ENCODE results near the gene PDIA6.

The PDIA6 gene, protein sequence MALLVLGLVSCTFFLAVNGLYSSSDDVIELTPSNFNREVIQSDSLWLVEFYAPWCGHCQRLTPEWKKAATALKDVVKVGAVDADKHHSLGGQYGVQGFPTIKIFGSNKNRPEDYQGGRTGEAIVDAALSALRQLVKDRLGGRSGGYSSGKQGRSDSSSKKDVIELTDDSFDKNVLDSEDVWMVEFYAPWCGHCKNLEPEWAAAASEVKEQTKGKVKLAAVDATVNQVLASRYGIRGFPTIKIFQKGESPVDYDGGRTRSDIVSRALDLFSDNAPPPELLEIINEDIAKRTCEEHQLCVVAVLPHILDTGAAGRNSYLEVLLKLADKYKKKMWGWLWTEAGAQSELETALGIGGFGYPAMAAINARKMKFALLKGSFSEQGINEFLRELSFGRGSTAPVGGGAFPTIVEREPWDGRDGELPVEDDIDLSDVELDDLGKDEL

DNA sequence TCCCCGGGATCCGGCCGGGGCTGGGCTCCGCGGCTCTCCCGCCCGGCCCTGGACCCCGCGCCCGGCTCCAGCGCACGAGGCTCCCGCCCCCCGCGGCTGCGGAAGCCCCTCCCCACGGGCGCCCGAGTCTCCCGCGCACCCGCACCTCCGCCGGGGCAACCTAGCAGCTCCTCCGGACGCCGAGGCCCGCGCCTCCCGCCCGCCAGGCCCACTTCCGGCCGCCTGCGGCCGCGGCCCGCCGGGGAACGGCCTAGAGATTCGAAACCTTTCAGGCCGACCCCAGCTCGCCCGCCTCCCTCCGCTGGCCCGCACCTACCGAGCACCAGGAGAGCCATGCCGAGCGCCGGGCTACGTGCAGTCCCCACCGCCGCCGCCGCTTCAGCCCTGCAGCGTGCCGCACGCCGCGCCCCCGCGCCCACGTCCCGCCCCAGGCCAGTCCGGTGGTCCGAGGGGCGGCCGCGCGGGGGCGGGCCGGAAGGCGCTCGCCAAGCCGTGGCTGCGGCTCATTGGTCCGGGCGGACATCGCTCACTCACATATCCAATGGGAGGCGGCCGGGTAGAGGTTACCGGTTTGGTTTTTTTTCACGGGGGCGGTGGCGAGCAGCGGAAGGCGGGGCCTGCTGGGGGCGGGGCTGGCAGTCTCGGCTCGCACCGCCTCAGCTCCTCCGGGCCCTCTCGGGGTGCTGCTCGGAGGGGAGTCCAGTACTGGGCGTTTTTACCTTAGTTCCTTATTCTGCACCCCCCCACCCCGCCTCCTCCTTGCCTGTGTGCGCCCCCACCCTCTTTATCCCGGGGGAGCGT, at the start of gene PDIA6:
Gene PDIA6 (minus strand): TSS at position 424 of the 801 bp plus-strand sequence. CDS start 89 bp downstream, at position 335.
- DNase-seq, result peak; percentile 90 to 91

DNA sequence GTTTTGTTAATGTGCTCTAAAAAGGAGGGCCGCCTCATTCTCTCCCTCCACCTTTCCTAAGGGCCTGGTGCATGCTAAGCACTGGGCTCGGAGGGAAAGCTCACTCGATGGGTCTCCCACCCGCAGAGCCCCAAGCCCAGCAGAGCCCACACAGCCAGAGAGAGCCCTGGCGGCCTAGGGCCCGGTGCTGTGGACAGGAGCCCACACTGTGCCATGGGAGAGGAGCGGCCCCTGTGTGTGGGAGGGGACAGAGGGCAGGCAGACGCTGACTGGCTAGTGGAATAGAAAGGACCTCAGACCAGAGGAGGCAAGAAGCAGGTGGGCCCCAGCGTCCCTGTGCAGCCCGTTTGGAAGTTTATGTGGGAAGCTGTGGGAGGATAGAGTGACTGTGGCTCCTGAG, 49.7 kb upstream of the PDIA6 start:
- DNase-seq, result no peak

DNA sequence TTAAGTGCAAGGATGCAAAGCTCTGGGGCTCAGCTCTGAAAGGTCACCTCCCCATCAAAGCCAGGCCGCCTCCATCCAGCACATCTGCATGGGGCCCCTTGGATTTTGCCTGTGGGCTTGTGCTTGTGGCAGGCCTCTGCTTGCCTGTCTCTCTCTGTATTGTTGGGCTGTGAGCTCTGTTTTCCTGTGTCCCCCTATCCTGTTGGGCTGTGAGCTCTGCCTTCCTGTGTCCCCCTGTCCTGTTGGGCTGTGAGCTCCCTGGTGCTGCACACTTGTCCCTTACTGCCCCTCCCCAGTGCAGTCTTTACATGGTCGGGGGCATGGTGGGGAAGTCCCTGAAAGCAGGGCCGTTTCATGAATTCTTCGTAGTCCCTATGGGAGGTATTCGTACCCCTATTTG, 49.2 kb upstream of the PDIA6 start:
- no peak for DNase-seq

DNA sequence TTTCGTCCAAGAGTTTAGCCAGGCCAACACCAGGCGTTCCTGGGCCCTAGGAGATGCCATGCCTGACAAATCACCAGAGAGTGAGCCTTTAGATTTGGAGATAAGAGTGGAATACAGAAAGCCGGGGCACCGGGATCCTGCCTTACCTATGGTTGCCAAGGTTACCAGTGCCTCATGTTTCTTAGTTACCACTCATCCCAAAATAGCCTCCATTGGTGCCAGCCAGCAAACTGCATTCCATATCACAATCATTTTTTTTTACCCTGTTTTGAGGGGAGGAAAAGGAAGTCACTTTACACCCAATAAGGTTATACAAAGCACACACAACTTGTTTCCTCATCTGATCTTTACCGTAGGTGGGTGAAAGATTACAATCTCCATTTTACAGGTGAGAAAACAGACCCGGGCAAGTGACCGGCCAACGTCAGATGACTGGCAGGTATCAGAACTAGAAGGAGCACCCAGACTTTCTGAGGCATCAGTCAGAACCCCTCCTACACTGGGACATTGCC, 48.3 kb upstream of the PDIA6 start:
- DNase-seq, result no peak

DNA sequence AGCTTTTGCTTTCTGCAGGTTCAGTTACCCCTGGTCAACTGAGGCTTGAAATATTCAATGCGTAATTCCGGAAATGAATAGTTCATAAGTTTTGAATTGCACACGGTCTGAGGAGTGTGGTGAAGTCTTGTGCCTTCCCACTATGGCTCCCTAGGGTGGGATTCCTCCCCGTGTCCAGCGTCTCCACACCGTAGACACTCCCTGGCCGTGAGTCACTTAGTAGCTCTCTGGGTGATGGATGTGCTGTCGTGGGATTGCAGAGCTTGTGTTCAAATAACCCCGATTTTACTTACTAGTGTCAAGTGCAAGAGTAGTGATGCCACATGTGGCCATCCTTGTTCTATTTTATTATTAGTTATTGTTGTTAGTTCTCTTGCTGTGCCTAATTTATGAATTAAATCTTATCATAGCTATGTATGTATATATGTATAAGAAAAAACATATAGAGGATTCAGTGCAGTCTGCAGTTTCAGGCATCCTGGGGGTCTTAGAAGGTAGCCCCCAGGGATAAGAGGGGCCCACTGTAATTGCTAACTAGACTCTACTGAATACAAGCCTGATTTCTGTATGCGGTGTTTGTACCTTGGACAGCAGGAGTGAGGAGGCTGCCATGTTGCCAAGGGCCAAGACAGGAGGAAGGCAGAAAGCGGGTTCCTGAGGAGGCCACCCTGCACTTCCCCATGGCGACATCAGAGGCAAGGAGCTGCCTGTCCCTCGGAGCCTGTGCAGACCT, 47.7 kb upstream of the PDIA6 start:
- no peak for DNase-seq

DNA sequence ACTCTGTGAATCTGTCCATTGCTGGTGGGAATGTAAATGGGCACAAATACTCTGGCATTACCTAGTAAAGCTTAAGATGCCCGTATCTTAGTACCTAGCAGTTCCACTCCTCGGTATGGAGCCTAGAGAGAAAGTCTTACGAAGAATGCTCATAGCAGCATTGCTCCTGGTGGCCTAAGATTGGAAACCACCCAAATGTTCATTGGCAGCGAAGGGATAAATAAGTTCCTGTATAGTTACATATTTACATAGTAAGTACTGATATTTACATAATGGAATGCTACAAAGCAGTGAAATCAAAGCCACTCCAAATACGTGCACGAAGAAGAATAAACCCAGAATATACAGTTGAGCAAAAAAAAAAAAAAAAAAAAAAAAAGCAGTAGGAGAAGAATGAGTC, 46.7 kb upstream of the PDIA6 start:
- DNase-seq, result no peak

DNA sequence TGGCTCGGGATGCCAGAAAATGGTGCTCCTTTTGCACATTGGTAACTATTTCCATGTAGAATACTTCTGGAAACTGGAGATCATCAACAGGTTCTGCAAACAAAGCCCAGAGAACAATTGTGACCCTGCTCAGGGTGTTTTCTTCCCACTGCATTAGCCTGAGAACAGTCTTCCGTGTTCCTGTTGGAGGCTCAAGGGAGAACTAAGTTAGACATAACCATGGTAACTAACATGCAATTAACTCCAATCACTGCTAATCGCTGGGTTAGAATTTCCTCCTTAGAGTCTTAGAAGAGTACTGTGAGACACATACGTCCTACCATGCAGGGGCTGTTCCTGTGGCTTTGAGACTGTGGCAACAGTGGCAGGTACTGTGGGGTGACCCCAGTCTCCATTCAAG, 36.0 kb upstream of the PDIA6 start:
- DNase-seq, result no peak

DNA sequence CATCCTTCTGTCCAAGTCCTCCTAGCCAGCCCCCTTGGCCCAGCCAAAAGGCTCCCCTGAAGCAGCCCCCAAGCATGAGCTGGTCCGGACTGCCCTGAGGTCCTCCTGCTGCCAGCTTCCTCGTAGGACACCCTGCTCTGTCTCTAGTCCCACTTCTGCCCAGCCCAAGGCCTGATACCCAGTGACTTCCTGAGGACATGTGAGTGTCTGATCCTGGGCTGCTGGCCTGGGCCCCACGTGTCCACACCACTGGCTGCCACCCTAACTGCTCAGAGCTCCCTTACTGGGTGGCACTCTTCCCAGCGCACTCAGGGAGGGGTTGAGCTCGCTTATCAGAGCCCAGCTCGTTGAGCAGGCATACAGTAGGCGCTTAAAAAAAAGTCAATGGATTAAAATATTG, 34.4 kb upstream of the PDIA6 start:
- DNase-seq, result no peak

DNA sequence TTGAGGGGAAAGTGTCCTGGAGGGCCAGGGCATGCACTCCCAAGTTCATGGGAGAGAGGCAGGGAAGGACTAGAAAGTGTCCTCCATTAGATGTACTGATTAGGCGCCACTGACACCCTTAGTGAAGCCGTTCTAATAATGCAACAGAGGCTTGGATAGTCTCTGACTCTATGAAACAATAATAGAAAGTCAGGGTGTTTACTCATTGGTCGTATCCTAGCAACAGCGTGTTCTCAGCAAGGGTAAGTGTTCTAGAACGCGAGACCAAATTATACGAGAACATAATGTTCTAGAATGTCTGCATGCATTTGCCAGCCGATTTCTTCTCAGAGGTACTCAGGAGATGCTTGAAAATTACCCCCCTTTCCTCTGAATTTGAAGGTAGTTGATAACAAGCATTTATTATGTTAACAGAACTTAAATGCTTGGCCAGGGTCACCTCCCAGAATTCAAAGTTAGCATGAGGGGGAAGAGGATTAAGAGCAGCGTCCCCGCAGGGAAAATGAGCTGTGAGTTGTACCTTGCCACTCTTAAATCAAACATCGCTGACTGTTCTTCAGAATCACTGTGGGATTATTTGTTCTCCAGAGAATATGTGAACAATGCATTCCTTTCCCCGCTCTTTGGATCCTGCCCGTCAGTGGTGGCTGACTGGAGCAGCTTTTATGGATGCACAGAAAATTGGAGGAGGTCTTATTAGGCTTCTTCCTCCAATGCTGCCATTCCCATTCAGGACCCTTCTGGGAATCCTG, 33.7 kb upstream of the PDIA6 start:
- no peak for DNase-seq

DNA sequence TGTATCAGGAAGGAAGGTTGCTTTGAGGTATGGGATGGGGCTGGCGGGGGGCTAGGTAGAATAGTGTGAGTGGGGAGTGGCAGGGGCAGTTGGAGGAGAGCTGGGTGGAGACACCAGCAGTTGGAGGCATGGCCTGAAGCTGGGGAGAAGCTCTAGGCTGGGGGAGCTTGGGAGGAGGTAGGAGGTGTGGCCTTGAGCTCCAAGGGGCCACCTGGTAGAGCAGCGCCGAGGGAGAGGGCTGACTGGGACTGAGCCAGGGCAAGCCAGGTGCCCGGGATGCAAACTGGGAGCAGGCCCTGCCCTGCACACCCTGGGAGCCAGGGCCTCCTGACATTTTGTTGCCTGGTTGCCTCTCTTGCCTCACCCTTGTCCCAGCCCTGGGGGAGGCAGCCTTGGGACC, 33.1 kb upstream of the PDIA6 start:
- DNase-seq, result no peak

DNA sequence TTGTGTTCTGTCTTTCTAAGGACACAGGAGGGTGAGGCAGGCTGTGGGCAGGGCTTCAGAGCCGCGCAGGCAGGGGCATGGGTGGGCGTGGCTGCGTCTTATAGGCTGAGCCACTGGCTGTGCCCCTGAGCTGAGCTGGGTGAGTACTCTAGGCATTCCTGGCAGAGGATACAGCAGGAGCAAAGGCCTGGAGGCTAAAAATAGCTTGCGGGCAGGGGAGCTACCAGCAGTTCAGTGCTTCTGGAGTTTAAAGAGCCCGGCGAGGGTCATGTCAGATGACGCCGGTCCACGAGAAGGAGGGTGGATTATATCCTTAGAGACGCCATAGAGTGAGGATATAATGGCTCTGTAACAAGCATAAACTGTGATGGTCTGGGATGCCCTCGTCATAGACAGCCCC, 31.5 kb upstream of the PDIA6 start:
- no peak for DNase-seq

DNA sequence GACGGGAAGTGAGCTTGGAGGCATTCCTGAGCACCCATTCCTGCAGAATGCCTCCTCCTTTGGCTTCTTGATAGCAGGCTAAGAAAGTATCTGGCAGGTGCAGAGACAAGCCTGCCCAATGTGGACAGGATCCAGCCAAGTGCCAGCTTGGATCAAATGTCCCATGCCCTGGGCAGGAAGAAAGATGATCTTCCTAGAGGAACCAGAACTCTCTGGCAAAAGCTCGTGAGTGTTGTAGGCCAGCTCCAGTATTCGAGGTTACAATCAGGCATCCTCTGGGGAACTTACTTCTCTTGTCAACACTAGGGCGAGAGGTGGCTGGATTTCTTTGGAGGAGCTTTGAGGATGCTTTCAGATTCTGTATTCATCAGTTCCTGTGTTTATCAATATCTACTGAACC, 29.9 kb upstream of the PDIA6 start:
- DNase-seq, result no peak

DNA sequence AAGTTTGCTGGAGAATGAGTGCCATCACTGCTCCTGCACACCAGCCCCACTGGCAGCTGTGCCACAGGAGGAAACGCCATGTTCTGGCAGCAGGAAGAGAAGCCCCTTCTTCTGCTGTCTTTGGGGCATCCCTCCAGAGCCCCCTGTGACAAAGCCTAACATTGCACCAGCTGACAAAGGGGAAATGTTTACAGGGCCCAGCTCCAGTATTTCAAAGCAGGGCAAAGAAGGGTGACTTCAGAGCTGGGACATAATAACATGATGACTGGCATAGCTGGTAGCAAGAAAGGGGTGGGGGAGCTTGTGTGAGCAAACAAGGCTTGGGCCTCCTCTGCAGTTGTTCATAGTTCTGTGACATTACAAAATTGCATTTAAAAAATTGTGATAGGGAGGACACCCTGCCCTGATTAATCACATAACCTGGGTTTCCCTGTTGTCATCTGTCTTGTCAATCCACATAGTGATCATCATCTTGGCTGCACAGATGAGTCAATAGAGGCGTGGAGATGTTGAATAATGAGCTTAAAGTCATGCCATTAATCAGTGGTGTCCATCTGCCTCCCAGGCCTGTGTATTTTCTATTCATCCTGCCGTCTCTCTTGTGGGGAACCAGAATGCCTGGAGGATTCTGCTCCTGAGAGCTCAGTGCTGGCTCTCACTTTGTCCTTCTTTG, 29.1 kb upstream of the PDIA6 start:
- DNase-seq, result no peak

DNA sequence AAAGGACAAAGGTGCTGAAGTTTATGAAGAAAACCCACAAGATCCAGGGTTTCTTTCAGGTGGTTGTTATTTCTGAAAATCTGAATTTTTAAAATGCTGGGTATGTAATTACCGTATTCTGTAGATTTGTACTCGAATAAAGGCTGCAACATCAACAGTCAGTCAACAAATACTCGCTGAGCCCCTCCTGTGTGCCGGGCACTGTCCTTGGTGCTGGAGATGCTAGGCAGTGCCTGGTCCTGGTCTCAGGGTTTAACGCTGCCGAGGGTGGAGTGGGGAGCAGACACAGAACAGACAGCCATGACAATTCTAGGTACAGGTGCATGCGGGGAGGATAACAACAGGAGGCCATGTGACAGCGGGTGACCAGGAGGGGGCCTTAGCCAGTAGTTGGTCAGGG, 27.2 kb upstream of the PDIA6 start:
- no peak for DNase-seq

DNA sequence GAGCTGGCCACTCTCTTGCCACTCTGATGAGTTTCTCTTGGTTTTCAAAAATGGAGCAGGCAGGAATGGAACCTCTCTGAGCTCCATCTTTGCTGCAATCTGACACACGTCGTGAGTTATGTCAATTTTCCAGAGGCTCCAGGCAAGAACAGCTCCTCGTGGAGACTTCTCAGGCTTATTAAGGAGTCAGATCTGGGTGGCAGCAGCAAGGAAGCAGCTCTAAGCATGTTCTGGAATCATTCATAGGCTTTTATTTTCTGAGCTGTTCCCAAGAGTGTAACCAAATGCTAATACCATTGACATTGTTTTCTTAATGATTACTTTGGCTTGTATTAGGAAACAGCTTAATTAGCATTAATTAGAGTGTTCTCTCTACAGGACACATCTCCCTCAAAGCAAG, 26.1 kb upstream of the PDIA6 start:
- DNase-seq, result no peak

DNA sequence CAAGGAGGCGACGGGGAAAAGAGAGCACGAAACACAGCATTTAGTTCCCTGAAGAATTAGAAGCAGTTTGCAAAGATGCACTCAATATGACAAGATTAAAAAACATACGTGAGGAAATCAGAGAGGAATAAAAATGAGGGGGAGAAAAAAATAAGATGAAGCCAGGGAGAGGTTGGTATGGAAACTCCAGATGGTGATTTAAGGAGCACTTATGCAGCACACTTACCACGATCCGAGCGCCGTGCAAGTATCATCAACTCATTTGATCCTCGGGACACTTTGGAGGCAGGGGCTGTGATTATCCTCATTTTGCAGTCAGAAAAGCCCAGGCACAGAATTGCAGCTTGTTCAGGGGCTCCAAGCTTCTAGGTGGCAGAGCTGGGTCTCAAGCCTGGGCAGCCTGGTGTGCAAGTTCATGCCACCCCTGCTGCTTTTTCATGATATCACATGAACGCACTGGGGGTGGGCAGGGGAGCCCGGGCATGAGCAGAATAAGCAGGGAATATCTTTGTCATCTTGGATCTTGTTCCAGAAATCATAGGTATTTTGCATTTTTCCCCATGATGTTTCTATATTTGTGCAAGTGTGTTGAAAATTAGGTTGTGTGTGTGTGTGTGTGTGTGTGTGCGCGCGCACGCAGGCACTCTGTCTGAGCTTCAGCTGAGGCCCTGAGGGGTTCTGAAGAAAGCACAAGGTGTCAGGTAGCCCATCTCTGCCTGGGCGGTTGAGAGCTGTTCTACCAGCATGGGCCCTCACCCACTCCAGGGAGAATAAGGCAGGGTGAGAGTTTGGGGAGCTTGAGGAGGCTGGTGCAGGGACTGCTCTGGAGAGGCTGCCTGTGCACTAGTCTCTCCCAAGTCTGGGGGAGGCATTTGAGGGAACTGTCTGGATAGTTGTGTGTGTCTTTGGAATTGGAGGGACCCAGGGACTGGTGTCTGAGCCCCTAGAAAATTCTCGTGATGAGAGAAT, 25.0 kb upstream of the PDIA6 start:
- no peak for DNase-seq

DNA sequence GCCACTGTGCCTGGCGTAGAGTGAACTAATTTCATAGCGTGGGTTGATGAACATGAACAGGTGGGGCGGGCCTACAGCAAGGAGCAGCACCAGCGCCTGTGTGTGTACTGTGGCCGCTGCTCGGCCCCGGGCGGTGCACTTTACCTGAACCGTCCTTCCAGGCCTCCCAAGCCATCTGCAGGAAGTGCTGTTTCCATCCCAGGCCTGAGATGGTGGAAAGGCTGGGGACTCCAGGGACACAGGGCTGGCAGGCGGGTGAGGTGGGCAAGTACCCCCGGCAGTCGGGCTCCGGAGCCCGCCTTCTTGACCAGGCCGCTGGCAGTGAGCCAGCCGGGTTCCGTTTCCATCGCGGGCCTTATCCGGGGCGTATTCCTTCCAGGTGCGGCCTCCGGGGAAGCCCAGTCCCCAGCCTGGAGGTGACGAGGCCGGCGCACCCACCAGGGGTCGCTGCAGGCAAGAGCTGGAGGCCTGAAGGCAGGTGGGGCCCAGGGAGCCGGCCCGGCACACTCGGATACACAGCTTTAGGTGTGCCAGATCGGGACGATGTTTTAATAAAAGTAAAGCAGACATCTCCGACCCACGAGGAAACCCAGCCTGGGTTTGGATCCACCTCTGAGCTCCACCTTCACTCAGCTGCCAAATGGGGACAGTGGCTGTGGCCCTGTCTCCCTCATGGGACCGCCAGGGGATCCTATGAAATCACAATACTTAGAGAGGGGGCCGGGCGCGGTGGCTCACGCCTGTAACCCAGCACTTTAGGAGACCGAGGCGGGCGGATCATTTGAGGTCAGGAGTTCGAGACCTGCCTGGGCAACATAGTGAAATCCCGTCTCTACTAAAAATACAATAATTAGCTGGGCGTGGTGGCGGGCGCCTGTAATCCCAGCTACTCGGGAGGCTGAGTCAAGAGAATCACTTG, 22.7 kb upstream of the PDIA6 start:
- DNase-seq, result peak; percentile 69 to 75

DNA sequence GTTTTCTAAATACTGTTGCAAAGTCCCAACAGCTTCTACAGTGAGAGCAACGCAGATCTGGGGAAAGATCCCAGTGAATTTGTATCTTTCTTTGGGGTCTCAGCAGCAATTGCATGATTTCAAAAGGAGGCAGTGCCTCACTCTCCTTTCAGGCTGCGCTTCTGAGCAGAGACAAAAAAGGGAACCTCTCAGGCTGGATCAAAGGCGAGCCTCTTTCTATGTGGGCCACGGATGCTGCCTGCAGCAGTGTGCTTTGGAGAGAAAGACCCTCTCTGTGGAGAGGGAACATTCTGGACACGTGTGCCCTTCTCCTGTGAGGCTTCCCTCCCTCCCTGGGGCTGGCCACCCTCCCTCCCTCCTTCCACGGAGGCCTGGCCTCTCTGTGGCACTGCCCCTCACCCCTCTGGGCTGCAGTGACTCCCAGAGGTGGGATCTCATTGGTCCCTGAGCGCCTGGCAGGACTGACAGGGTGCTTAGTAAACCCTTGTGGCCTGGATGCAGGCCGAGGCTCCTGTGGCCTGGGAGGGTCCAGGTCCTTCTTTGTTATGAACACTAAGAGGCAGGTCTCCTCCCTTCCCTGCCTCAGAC, 21.6 kb upstream of the PDIA6 start:
- no peak for DNase-seq

DNA sequence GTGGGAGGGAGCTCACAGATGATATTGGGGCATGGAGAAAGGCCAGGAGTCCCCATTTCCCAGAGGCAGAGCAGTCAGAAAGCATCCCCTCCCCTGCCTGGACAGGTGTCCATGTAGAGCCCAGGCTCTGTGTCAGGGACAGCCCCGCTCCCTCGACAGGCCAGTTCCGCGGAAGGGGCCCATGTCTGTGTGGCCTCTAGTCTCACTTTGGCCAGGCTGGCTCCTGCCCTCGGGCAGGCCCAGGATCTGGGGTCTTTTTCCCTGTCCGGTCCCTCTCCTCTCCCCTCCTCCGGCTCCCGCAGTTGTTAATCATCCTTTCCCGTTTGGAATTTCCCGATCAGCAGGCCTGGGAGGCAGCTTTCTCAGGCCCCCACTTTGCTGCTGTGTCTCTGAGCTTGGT, 20.4 kb upstream of the PDIA6 start:
- DNase-seq, result no peak
